GM21717 (cell line): ENCODE data around the gene HTD2.

Experiments
- ATAC-seq: cut with Tn5 transposase; IDR thresholded peaks from one replicate; pipeline ENCODE4 v1.9.1; 2021; ENCODE audit warnings: mild to moderate bottlenecking, moderate library complexity; ENCODE audit not compliant: unreplicated experiment

The HTD2 gene

DNA sequence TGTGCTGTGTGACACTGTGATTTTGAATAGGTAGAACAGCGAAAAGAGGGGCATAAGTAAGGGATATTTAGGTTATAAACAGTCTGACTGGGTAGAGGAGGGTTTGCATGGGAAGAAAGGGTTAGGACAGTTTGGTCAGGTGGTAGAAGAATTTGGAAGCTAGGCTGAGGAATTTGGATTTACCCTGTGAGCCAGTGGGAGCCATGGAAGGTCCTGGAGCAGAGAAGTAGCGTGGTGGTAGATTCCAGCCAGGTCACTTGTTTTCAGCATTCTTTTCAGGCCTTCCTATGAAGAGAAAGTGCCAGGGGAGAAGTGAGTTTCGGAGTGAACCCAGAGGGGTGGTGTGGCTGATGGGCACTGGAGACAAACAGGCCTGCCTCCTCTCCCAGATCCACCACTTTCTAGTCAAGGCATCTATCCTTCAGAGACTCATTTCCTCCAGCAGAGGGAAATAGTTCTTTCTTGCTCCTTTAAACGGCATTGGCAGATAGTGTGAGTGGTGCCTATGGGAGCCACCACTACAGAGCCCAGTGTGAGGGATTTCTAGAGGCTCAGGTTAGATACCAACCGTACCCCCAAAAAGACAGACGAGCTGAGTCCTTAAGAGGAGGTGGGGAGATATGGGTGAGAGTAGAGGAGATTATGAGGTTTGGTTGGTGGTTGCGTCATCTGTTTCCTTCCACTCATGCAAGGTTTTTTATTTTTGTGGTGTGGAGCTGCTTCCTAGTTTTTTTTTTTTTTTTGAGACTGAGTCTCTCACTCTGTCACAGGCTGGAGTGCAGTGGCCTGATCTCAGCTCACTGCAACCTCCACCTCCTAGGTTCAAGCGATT lies 47.6 kb downstream of the HTD2 start:
- ATAC-seq: no peak

DNA sequence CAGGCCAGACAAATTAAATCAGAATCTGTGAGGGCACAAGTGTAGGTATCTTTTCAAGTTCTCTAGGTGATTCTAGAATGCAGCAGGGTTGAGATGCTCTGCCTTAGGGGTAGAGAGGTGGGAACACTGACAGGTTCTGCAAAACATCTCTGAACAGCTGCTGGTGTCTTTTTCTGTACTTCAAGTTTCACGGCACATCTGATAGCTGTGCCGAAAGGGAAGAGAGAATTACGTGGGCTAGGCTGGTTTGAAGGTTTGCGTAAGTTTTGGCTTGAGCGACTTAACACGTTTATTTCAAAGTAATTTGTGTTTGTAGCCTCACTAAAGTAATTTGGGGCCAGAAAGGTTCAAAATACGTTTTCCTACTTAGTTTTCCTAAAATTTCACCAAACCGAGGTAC lies 48.9 kb downstream of the HTD2 start:
- peak; percentile 65 for ATAC-seq

DNA sequence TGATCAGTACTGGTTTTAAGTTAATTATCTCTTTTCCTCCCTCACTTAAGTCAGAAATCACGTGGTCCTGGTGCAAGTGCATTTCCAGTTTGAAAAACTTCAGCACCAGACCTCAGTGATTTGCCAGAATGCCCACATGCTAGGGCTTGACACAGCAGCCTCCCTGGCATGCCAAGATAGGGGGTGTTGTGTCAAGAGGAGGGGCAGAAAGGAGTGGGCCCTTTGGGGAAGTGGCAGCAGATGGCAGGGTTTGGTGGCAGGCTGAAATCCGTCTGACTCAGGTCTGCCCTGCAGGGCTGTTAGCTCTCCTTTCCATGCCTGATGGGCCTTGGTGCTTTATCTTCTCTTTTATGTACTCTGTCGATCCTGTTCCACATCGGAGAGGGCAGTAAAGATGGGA lies 49.7 kb downstream of the HTD2 start:
- ATAC-seq: no peak

DNA sequence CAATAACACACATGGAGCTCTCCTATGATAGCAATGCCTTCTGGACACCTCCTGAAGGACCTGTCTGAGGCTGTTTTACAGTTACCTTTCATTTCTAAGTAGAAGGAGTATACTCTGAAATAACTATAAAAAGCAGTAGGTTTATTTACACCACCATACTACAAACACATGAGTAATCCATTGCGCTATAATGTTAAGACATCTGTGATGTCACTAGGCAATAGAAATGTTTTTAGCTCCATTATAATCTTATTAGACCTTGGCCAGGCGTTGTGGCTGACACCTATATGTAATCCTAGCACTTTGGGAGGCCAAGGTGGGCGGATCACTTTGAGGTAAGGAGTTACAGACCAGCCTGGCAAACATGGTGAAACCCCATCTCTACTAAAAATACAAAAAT lies 51.1 kb downstream of the HTD2 start:
- no peak for ATAC-seq

DNA sequence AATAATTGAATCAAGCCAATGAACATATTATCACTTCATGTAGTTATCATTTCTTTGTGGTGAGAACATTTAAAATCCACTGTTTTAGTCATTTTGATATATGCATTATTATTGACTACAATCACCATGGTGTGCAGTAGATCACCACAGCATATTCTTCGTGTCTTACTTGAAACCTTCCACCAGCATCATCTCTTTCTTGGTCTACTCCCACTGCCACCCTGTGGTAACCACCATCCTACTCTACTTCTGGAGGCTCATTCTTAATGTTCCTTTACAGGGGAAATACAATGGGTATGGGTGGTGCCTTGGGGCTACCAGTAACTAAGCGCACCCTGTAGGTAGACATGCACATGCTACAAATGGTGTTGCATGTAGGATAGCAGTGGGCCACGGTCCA lies 51.8 kb downstream of the HTD2 start:
- ATAC-seq: no peak

DNA sequence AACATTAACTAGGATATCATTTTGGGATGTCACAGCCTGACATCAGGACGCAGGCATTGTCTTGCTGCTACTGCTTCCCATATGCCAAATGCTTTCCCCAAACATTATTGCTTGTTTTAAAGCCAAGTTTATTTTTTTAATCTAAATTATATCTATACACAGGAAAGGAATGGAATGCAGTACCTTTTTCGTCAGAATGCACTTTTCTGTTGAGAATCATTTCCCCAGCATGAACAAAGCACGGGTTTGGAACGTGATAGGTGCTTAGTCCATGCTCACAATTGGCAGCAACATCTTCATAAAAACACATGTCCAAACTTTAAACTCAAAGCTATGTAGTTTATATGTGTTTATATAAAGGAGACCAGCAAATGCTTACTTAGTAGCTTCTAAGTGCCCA lies 52.5 kb downstream of the HTD2 start:
- no peak for ATAC-seq

DNA sequence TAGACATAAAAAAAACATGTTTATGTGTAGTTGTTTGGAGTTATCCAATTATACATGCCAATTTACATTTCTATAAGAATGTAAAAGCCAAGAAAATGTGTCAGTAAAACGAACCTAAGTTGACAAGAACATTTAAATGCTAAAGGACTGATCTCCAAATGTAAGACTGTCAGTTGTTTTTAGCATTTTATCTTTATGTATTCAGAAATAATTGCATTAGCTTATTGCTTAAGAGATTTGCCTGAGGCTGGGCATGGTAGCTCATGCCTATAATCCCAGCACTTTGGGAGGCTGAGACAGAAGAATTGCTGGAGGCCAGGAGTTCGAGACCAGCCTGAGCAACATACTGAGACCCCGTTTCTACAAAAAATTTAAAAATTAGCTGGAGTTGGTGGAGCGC lies 53.3 kb downstream of the HTD2 start:
- ATAC-seq: no peak

DNA sequence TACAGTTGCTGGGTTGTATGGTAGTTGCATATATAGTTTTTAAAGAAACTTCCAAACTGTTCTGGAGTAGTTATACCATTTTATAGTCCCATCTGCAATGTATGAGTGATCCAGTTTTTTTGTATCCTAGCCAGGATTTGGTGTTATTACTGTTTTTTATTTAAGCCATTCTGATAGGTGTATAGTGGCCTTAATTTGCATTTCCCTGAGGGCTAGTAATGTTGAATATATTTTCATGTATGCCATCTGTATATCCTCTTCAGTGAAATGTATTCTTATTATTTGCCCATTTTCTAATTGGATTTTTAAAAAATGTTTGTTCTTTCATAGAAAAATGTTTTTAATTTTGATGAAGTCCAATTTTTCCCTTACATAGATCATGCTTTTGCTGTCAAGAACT lies 55.5 kb downstream of the HTD2 start:
- ATAC-seq: no peak

DNA sequence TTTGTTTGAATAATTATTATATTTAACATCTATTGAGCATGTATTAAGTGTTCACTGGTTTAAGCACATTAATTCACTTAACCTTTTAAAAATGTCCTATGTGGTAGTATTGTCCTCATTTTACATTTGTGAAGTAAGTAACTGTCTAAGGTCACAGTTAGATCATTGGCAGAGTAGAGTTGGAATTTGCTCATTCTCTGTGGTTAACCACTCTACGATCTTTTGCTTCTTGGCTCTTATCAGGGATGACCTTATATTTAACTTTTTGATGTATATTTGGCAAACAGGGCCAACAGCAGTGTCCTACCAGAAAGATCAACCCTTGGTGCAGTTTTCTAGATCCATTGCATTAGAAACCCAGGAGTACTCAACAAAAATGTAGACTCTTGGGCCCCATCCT lies 60.4 kb downstream of the HTD2 start:
- ATAC-seq: no peak

DNA sequence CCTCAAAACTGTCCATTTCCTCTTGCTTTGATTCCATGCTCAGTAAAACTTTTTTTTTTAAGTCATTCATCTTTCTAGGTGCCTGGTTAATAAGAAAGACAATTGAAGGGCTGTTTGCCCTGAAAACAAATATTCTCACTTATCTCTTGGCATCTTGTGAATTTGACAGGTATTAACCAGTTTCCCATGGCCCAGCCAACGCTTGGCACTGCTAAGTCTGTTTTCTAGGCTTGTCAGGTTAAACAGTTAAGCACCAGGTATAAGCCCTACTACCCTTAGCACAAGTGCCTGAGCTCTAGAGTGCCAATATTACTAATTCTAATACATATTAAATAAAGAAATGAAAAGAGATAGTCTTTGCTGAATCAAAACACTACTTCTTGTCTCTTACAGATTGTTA lies 62.7 kb downstream of the HTD2 start:
- no peak for ATAC-seq
